GM21825 (cell line): Measurements from ENCODE around the gene RPS10.

Experiments
- ATAC-seq: cut with Tn5 transposase; IDR thresholded peaks from one replicate; pipeline ENCODE4 v1.9.1; 2021; ENCODE audit warnings: mild to moderate bottlenecking, moderate library complexity; ENCODE audit not compliant: unreplicated experiment

The RPS10 gene

DNA sequence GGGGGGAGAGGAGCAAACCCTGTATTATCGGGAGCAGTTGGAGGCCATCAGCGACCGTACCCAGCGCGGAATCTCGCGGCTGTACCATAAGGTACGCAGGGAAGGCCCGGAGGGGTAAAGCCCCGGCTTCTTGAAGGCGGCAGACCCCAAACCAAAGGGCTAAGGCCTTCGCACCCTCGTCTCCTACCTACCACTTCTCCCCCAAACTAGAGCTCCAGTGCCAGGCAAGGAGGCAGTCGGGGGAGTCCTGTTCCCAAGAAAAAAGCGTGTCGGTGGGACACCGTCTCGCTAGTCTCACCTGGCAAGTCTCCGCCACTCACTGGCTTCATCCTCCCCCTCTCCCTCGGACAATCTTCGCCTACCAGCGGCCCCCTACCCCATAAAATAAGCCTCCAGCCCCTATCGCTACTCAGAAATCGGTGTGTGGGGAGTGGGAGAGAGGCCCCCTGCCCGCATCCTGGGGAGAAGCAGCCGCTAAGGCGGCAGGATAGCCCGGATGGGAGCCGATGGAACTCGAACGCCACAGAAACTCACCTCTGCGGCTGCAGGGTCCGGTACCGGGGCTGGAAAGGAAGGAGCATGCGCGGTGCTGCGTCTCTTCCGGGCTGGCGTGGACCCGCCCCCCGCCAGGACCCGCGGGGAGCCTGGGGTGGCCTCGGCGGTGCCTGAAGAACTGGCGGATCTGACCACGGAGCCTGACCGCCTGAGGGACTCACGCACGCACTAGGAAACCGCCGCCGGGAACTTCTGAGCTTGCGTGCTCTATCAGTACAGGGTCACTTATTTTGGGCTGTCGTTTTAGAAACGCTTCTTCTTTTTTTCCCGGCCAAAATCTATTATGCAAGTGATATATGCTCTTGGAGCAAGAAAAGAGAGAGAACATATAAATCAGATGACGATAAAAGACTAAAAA is at the start of gene RPS10:
Gene RPS10, minus strand, starts transcription at position 572 of the 913 bp plus-strand sequence. CDS start 848 bp downstream, outside the sequence.
- peak; percentile 78 for ATAC-seq

DNA sequence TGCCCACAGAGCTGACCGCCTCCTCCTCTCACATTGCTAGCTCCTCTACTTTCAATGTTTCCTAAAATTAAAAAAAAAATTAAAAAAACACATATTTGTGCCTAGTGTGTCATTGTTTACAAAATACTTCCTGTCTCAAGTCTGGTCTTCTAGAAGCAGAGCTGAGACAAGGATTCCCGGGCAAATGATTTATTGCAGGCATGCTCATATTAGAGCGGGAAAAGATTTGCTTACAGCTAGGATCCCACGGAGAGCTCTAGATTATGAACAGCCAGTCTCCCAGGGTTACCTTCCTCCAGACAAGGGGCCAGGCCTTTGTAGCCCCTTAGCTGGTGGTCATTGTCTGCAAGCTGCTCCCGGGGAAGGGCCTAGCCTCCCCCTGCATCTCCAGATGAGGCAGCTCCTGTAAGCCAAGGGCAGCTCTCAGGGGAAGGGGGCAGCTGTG is 49.4 kb upstream of the RPS10 start:
- no peak for ATAC-seq

DNA sequence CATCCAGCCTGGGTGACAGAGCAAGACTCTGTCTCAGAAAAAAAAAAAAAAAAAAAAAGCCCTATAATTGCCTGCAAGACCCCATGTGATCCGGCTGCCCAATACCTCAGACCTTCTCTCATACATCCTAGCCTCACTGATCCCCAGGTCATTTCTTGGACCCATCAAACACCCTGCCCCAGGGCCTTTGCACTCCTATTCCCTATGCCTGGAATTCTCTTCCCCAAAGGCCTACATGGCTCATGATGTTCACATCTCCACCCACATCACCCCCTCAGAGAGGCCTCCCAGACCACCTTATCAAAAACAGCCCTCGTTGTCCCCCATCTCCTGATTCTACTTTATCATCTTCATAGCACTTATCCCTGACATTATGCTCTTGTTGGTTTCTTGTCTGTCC is 48.9 kb upstream of the RPS10 start:
- ATAC-seq = no peak

DNA sequence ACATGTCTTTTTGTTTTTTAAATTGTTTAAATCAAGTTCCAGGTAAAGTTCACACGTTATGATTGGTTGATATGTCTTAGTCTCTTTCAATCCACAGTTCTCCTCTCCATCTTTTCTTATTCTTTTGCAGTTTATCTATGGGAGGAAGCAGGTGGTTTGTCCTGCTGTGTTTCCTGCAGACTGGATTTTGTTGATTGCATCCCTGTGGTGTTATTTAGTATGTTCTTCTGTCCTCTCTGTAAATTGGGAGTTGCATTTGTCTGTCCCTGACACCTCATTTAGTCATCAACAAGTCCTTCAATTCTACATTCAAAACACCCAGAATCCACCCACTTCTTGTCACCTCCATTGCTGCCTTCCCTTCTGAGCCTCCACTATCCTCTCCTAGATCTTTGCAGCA is 48.1 kb upstream of the RPS10 start:
- ATAC-seq = no peak

DNA sequence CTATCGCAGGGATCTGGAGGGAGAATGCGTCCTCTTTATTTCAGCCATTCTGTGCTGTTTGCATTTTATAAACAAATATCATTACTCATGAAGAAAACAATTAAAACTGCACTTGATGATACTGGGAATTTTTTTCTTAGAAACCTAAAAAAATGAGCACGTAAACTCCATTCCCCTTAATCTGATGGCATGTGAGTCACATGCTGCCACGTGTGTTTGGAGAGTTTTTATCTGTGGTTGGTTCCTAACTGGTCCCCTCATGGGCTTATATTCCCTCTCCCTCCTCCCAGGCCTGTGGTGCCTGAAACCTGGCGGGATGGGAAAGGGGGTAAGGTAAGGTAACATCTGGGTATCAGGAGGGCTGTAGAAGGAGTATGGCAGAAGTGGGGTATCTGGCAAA is 46.6 kb upstream of the RPS10 start:
- no peak for ATAC-seq

DNA sequence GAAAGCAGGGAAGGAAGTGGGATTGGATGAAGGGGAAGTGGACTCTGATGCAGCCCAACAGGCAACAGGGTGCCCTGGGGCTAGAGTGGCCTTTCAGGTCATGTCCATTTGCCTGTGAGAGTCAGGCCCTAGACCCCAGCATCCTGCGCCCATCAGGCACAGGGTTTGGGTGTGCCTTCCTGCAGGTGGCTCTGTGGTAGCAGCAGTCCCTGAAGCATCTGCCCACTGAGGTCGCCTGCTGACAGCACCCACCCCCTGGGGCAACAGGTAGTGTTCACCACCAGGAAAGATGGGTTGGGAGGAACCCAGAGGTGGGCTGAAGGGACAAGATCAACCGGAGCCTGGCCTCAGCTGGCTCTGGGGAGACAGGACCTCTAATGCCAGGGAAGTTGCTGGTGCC is 43.6 kb upstream of the RPS10 start:
- ATAC-seq = no peak

DNA sequence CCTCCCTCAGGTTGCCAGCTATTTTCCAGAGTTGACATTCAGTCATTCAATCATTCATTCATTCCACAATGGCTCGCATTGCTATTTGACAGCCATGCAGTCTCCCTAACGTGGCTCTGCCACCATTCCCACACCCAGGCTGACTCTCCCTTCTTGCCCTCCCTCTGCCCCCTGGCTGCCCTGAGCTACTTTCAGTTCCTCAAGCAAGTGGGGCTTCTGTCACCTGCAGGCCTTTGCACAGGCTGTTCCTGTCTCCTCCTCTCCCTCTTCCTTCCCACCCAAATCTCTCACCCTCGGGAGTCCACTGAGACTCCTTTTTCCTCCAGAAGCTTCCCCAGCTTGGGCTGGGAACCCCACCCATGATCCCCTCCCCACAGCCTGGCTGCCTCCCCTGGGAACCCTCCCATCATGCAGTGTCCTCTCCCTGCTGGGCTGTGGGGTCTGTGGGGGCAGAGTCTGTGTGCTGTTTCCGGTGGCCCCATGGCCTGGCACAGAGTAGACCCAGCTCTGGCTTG is 42.6 kb upstream of the RPS10 start:
- no peak for ATAC-seq

DNA sequence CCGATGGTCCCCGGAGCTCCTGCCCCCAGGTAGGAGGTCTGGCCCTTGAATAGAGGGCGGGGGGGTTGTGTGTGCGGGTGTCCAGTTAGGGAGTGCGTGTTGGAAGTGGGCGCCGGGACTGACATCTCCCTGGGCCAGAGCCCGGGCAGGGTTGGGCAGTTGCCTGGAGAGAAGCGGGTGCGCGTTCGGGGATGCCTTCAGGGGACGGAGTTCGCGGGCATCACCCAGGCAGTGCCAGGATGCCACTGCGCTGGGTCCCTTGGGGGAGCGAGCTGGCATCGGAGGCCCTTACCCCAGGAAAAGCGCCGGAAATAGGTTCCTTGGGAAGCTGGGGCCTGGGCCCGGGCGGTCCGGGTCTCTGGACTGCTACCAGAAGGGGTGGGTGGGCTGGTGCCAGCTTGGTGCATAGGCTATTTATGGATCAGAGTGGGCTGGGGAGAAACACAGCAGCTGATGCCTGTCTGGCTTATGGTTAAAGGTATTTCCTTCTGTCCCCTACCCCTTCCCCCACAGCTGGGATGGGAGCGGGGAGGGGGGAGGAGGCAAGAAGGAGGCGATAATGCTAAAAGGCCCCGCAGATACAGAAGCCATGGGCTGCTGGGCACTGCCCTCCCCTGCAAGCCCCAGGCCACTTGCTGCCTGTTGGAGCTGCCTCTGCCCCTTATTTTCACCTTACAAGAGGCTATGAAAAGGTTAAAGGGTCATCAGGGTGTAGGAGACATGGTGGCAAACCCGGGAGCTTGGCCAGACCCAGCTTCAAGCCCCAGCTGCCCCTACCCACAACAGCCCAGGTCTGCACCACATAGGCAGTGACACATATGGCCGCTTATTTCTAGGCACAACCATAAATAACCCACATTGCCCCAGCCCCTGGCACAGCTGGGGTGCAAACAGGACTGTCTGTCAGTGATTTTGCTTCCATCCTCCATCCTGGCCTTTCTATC is 40.6 kb upstream of the RPS10 start:
- no peak for ATAC-seq

DNA sequence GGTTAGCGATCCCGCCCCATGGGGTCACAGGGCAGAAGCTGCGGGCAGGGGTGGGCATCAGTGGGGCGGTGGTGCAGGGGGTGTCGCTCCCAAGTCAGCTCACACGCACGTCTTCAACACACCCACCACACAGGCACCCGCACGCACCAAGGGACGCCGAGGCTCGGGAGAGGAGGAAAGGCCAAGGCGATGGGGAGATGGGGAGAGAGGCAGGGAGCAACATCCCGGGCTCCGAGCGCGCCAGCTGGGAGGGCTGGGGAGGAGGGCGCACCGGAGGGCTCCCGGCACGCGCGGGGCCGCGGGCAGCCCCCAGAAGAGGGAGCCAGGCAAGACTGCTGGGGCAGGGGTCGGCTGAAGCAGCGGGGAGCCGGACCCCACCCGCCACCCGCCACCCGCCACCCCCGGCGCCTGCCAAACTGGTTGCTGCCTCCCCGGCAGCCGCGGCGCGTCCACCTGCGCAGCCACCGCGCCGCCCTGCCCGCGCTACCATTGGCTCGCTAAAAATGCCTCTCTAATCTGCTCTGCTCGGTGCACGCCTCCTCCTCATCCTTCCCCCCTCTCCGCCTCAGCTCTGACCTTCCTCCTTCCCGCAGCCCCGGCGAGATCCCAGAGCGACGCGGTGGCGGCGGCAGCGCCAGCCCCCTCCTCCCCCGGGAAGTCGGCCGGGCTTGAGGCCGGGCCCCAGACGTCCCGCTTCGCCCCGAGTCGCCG is 39.8 kb upstream of the RPS10 start, which contains the start of gene PACSIN1:
Gene PACSIN1, plus strand, starts transcription at position 546 of the 711 bp plus-strand sequence. CDS start 60,230 bp downstream, outside the sequence.
- no peak for ATAC-seq

DNA sequence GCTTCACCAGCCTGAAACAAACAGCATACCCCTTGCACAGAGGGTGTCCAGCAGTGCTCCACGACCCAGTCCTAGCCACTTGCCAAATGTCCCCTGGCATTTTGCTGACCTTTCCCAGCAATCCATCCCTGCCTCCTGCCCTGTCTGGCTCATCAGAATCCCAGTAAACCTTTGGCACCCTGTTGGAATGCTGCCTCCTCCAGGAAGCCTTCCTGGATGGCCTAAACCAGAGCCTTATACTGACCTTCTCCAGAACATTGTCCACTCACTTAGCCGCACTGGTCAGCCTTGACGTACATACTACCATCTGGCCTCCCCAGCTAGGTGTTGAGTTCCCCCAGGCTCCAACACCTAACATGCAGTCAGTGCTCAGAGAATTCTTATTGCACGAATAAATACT is 38.0 kb upstream of the RPS10 start:
- ATAC-seq = no peak

DNA sequence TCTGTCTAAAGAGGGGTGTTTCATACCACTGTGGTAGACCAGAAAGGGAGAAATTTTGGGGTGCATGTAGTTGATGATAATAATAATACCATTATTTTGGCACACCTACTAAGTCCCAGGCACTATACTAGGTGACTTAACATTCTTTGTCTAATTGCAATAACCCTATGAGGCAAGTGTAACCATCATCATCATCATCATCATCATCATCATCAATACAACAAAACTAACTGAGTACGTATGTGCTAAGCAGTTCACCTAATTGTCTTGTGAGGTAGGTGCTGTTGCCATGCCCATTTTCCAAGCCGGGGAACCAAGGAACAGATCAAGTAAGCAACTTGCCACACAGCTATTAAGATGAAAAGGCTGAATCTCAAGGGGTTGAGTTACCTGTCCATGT is 37.4 kb upstream of the RPS10 start:
- no peak for ATAC-seq

DNA sequence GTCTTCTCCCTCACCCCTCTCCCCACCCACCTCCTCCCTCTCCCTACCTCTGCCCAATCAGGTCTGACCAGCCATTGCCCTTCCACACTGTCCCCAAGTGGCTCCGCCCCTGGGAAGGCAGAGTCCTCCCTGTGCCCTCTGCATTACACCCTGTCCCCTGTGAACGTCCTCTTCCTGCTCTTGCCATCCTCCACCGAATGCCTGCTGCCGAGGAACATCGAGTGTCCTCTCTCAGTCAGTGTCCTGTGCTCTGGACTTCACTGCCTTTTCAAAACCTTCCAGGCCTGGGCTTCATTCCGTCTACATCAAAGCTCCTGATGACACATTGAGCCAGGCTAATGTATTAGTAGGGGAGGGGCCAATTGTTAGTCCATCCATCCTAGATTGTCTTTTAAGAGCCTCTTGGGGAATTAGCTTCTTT is 36.7 kb upstream of the RPS10 start:
- no peak for ATAC-seq

DNA sequence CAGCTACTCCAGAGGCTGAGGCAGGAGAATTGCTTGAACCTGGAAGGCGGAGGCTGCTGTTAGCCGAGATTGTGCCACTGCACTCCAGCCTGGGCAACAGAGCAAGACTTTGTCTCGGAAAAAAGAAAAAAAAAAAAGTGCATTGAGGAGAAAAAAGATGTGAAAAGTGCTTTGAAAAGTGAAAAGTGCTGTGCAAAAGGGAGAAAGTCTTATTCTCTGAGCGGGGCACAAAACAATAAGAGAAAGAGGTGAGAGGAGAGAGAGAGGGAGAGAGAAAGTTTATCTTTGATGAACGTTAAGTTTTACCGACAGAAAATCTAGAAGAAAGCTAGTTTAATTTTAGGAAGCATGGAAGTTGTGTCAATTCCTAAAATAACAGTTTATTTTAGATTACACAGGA is 36.1 kb upstream of the RPS10 start:
- no peak for ATAC-seq

DNA sequence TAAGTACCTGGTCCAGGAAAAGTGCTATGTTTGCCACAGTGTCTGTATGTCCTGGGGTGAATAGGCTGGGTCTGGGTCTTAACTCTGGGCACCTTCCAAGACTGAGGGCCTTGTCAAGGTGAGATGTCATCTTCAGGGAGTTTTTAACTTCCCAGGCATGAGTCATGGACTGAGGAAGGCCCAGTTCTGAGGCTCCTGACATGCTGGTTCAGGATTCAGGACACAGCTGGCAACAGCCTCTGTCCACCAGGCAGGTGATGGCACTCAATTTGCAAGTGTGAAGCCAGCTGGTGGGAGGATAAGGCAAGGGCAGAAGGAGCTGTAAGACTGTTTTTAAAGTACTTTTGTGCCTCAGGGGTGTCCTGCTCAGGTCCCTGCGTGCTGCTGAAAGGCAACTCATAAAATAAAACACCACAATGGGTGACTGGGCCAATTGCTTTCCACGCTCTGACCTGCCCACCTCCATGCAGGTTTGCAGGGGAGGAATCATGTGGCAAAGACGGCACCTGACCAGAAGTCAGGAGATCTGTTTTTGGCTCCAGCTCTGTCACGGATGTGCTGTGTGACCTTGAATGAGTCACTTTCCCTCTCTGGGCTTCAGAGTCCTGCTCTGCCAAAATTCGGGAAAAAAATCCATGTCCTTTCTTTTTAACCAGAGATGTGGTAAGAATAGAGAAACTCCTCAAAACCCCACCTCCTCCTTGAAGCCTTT is 35.1 kb upstream of the RPS10 start:
- no peak for ATAC-seq

DNA sequence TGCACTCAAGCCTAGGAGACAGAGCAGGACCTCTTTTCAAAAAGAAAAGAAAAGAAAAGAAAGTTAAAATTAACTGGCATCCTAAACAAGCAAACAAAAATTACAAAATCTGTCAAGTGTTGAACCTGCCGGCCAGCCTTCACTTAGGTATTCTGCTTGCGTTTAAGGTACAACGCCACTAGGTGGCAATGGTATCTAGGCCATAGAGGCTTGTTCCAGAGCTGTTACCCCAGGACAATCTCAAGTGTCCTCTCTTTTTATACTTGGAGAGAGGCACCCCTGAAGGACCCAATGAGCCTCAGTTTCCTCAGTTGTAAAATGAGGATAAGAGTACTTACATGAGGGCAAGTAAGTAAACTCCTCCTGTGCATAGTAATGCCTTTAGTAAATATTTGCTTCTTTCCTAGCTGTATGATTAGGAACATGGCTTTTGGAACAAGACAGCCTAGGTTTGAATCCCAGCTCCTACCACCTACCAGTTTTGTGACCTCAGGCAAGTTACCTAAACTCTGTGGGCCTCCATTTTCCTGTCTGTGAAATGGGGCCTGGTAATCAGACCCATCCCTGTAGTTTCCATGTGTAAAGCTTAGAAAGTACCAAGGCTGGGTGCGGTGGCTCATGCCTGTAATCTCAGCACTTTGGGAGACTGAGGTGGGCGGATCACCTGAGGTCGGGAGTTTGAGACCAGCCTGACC is 34.2 kb upstream of the RPS10 start:
- ATAC-seq = no peak

DNA sequence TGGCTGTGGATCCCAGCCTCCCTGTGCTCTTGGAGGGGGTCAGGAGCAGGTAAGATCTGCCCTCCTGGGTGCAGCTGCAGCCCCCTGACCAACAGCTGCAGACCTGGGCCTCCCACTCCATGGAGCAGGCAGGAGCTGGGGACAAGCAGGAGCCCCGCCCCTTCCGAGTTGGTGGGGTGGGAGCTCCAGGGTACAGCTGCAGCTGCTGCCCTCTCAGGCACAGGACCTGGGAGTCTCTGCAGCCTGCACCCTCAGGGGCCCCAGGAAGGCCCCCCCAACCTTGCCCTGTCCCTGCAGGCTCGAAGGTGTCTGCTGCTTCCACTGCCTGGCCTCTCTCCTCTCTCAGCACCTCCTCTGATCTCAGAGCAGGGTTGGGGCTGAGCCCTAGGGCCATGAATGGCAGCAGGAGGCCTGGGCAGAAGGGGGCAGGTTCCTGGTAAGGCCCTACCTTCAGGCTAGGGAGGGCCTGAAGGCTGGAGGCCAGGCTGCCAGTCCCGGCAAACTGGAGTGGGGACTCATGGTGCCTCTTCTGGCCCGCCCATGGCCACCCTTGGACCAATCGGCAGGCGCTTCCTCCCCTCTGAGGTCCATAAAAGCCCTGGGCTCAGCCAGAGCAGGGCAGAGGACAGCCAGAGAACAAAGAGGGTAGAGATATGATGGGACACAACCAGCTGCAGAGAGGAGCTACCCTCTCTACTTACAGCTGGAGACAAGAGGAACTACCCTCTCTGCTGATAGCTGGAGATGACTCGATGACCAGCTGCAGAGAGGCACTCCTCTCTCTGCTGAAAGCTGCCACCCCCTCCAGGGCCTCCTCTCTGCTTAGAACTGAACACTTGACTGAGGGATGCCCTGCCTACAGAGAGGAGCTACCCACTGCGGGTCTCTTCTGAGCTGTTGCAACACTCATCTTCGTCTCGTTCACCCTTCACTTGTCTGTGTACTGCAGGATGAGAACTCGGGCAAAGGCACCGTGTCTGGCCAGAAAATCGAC is 32.2 kb upstream of the RPS10 start:
- ATAC-seq = no peak

DNA sequence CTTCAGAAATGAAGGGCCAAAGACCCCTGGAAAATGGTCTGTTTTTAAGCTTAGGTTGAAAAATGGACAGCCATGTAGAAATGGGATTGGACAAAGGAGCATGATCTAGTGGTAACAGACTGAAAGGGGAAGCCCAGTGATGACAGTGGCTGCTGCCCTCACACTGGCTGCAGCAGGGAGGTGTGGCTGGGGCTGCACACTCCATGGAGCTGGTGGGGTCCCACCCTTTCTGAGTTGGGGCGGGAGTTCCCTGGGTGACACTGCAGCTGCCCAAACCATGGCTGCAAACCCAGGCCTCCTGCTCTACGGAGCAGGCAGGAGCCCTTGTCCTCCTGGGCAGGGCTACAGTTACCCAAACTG is 31.5 kb upstream of the RPS10 start:
- ATAC-seq = no peak

DNA sequence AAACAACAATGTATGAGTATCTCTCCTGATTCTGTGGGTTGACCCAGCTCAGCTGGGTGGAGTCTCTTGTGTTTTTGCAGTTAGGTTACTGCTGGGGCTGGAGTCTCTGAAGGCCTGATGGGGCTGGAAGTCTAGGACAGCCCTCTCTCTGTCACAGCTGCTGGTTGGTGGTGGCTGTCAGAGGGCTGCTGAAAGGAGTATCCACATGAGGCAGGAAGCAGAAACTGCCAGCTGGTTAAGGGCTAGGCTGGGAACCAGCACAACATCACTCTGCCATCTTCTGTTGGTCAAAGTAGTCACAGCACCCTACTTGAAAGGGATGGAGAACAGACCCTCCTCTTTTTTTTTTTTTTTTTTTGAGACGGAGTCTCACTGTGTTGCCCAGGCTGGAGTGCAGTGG is 30.0 kb upstream of the RPS10 start:
- ATAC-seq = no peak
